HTERT RPE-1 (cell line): ENCODE data around the gene ALDH1A3.

Experiments
- in situ Hi-C: fragments of 300-500 bp; cut with MboI; formaldehyde crosslinking; loops from 4 replicates; pipeline ENCODE4 v1.14.3; 2020; ENCODE audit warnings: low sequenced_read_pairs

Gene ALDH1A3

DNA sequence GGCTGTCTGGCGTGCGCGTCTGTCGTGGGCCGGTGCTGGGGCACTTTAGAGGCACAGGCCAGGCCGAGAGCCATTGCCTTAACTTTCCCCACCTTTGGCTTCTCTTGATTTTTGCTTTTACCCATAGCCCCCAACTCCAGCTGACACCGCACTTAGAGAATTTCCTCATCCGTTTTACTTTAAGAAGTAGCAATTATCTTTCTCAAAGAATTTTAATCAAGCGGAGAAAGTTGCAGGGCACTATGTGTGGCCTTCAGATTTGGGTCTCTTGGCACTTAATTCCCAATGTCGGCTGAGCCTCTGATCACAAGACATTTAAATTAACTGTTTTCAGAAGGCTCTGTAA, 1.2 kb downstream of the ALDH1A3 start:
- in situ Hi-C loops: loop anchor here (25.0 kb wide), 1 partner anchor 244 kb away; no protein-coding TSS in a partner anchor

DNA sequence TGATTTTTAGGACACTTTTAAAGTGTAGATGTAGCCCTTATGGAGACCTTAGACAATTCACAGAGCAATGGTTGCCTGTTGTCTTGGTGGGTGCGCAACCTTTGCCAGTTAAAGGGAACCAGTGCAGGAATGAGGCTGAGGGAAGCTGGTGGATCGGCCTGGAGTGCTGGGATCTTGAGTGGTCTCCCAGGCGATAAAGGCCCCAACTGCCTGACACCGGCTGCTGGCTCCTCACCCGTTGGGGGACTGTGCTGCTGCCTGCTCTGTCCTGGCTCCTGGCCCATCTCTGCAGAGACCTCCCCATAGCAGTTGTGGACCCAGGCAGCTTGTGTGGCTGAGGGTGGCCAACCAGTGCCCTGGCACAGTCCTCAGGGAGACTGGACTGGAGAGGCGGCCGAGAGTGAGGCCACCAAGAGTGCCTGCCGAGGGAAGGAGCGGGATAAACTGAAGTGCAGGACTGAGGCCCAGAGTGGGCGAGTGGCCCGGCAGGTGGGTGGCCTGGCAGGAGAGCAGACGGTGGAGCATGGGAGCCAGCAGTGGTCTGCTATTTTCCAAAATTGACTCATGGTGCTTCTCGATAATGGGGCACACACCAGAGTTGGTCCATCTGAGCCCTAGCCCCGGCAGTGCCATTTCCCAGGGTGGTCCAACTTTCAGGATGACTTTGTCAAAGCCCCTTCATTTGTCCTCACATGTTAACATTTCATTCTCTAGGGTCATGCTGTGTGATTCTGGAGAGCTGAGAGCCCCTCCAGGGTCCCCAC, 2.1 kb downstream of the ALDH1A3 start:
- in situ Hi-C loops: loop anchor here (25.0 kb wide), 1 partner anchor 244 kb away; no protein-coding TSS in a partner anchor

DNA sequence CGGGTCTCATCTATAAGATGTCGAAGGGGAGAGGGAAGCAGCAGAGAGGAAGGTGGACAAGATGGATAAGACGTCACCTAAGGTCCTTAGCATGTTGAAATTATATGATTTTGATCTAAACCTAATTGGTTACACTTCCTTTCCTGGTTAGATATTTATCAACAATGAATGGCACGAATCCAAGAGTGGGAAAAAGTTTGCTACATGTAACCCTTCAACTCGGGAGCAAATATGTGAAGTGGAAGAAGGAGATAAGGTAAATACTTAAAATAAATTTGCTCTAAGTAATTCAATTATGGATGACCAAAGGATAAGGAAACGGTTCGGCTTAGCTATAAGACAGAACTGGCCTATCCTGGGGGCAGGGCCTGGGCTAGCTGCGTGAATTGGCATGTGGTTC, 5.5 kb downstream of the ALDH1A3 start:
- in situ Hi-C loops: loop anchor here (25.0 kb wide), 1 partner anchor 248 kb away; no protein-coding TSS in a partner anchor

DNA sequence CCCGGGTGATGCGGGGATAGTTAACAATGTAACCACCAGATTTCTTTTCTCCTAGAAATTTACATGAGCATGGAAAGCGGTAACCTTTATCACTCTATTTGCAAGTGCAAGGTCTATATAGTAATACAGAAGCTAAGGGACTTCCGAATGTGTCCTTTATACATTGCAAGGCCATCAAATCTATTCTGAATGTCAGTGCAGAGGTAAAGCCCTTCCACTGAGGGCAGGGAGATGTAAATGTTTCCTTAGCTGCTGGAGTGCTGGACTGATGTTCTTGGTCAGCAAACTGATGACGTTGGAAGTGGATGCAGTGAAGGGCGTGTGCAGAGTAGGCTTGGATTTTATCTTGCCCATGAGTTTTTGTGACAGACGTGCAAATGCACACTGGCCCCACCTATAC, 6.2 kb downstream of the ALDH1A3 start:
- in situ Hi-C loops: loop anchor here (25.0 kb wide), 1 partner anchor 249 kb away; no protein-coding TSS in a partner anchor

DNA sequence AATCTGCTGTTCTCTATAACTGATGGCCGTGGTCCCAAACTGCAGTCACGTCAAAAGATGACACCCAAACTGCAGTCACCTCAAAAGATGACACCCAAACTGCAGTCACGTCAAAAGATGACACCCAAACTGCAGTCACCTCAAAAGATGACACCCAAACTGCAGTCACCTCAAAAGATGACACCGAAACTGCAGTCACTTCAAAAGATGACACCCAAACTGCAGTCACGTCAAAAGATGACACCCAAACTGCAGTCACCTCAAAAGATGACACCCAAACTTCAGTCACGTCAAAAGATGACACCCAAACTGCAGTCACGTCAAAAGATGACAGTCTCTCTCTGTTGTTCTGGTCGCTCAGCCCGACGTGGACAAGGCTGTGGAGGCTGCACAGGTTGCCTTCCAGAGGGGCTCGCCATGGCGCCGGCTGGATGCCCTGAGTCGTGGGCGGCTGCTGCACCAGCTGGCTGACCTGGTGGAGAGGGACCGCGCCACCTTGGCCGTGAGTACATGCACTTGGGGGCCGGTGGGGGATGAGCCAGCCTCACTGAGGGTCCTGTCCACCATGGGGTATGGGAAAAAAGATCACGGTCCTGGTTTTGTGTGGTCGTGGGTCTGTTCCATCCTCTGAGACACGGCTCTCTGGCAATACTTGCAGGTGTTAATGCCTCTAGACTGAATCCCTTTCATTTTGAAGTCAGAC, 7.7 kb downstream of the ALDH1A3 start:
- in situ Hi-C loops: loop anchor here (25.0 kb wide), 1 partner anchor 250 kb away; no protein-coding TSS in a partner anchor

DNA sequence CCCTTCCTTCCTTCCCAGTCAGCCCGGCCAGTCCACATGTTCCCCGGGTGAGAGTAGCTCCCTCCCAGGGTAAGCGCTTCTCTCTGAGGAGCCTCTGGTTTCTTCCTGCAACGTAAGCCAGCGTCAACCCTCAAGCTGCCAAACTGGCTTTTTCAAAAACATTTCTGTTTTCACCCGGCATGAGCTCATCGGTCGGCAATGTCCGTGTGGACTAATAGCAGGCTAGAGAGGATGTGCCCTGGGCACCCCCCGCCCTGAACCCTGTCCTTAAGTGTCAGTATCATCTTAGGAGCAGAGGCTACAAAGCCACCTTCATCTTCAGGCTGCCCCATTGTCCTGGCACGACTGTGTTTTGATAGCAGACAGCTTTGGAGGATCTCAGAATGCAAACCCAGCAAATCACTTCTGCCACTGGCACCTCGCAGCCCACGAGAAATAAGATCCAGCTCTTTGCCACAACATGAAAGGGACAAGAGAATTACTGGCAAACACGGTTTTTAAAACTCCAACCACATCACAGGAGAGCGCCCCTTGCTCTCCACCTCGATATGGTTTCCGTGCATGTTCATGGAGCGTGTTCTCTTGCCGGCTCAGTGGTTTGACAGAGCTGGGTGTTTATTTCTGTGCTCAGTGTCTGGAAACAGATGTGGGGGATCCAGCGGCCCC, 9.9 kb downstream of the ALDH1A3 start:
- in situ Hi-C loops: loop anchor here (25.0 kb wide), 1 partner anchor 252 kb away; no protein-coding TSS in a partner anchor

DNA sequence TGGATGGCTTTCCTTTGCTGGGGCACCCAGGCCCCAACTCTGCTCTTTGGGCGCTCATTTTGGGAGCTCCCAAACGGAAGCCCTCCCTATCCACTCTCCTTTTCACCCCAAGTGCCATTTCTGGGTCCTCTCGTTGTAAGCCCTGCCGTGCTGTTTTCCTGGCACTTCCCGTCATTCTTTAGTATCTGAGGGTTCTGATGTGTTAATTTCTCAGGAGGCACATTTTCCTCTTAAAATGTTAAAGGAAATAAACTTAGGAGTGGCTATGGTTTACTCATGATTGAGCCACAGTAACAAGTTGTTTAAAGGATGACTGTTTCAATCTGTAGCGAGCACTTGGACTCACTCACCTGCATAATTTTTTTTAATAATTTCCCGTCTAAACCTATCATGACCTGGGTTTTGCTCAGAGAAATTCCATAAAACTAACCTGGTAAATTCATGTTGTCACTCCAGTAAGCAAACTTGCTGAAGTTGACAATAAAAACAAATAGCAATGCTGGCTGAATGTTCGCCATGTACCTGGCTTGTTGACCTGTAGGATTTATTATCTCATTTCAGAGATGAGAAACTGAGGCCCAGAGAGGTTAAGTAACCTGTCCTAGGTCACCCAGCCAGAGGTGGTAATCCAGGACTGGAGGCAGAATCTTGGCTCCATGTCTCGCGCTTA, 10.6 kb downstream of the ALDH1A3 start:
- in situ Hi-C loops: loop anchor here (25.0 kb wide), 1 partner anchor 253 kb away; no protein-coding TSS in a partner anchor

DNA sequence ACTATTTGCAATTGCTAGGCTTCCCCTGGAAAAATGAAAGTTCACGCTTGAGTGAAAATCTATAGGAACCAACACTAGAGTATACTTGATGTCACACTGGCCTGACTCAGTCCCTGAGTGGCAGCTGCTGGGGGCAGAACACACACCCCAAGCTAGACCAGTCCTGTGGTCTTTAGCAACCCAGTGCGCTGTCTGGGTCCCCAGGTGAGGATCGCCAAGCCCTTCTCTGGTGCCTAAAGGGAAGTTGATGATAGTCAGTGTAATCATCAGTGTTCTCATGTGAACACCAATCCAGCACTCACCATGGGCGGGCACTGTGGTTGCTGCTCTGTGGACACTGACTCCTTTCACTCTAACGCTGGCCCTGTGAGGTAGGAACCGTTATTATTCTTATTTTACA, 11.2 kb downstream of the ALDH1A3 start:
- in situ Hi-C loops: loop anchor here (25.0 kb wide), 1 partner anchor 254 kb away; no protein-coding TSS in a partner anchor

DNA sequence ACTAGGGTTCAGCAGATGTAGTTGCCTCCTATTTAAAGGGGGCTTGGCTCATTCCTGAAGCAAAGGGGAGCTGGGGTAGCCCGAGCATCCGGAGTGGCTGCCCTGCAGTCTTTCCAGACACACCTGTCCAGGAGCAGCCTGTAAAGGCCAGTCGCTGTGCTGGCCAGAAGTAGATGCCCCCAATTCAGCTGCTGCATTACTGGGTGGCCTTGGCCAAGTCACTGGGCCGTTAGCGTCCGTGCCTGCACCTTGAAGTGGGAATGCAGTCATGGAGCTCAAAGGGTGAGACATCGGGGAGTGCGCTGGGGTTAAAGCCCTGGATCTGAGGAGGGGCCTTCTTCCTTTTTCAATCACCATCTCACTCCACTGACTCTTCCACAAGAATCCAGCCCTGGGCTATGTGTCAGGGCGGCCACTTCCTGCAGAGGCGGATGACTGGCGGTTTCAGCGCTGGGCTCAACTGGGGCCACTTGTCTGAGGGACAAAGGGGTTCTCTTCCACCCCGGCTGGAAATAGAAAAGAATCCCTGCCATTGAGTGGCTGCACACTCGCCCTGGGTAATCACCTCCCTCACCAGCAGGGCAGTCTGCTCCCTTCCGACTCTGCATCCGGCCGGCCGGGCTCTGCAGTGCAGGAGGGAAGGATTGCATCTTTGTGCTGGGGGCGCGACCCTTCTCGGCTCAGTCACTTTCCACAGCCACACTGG, 11.8 kb downstream of the ALDH1A3 start:
- in situ Hi-C loops: loop anchor here (25.0 kb wide), 1 partner anchor 254 kb away; no protein-coding TSS in a partner anchor

DNA sequence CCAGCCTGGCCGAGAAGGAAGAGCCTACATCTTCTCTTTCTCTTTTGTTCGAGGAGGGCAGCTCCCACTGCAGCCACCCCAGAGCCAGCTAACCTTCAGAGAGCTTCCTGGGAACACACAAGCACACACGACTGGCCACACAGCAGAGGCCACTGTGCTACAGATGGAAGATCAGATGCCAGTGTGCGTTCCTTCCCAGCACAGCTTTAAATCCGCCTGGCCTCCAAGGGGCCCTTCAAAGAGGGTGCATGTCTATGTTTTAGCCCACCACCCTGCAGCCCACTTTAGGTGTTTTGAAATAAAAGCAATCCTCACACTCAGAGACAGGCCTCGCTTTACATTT, 12.4 kb downstream of the ALDH1A3 start:
- in situ Hi-C loops: loop anchor here (25.0 kb wide), 1 partner anchor 255 kb away; no protein-coding TSS in a partner anchor

DNA sequence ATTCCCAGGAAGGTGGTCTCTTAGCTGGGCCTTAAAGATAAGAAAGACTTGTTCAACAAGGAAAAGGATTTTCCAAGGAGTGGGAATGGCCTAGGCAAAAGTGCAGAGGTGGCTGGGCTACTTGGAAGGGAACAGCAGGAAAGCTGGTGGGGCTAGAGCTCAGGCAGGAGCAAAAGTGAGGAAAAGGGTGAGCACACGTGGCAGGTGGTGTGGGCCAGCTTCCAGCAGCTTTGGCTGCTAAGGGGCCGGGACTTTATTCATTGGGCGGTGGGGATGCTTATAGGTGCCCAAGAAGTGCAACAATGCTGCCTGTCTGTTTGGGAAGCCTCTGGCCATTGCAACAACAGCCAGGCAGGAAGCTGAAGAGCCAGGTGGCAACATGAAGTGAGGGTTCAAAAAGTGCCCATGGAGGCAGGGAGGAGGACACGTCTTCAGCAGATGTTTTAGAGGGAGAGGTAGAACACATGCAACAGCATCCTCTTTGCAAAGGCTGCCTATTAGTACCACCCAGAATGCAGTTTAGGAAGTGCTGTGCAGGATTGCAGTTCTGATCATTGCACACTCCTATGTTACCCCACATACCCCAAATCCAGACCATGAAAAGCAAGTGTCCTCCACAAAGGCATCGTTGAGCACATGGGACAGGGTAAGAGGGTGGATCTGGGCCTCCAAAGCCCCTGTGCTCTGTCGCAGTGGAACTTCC, 13.8 kb downstream of the ALDH1A3 start:
- in situ Hi-C loops: loop anchor here (25.0 kb wide), 1 partner anchor 256 kb away; no protein-coding TSS in a partner anchor

DNA sequence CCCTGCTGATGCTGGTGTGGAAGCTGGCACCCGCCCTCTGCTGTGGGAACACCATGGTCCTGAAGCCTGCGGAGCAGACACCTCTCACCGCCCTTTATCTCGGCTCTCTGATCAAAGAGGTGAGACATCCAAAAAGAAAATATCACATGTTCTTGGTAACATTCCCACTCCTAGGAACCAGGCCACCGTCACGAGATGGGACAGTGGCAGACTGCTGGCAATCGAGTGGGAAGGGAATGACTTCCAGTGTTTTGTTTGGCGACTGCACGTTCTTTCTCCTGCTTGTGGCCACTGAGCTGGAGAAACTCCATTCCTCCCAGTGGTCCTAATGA, 14.3 kb downstream of the ALDH1A3 start:
- in situ Hi-C loops: loop anchor here (25.0 kb wide), 1 partner anchor 257 kb away; no protein-coding TSS in a partner anchor

DNA sequence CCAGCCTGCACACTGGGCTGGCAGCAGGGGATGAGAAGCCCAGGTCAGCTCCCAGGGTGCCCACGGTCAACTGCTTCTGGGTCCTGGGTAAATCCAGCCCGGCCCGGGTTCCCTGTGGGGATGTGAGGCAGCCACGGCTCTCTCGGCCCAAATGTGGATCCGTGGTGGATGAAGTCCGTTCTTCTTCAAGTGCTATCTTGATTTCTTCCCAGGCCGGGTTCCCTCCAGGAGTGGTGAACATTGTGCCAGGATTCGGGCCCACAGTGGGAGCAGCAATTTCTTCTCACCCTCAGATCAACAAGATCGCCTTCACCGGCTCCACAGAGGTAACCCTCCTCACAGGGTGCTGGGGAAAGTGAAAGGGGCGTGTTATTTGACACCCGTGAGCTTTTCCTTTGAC, 16.1 kb downstream of the ALDH1A3 start:
- in situ Hi-C loops: loop anchor here (25.0 kb wide), 1 partner anchor 258 kb away; no protein-coding TSS in a partner anchor

DNA sequence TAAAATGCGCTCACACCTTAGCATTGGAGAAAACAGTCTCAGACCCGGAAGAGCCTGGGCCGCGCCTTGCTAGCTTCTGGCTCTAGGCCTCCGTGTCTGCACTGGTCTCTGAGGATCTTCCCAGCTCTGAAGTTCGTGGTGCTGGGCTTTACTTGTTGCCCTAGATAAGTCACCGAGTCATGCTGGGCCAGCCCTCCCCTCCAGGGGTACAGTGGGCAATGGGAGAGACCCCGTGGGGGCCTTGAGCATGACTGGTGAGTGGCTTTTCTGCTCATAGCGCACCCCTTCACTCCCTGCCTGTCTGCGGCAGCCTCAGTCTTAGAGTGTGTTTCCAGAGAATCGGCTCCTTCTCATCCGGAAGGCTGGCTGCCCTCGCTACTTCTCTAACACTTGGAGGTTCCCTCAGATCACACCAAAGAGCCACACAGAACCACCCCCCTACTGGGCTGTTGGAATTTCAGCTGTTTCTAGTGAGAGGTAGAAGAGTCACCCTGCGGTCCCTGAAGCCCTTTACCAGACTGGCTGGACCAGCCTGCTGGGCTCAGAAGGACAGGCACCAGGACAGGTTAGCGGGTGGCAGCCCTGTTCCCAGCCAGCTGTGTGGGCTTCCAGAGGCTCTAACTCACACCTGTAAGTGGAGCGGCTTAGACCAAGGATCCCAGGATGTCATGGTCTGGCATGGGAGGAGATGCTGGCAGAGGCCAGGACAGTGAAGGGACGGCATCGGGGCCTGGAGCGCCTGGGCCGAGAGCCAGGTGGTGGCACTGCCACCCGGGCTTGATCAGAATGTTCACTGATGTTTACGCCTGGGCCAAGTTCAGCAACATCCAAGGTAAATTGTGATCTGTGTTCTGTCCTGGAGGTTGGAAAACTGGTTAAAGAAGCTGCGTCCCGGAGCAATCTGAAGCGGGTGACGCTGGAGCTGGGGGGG, 17.9 kb downstream of the ALDH1A3 start:
- in situ Hi-C loops: loop anchor here (25.0 kb wide), 1 partner anchor 260 kb away; no protein-coding TSS in a partner anchor

DNA sequence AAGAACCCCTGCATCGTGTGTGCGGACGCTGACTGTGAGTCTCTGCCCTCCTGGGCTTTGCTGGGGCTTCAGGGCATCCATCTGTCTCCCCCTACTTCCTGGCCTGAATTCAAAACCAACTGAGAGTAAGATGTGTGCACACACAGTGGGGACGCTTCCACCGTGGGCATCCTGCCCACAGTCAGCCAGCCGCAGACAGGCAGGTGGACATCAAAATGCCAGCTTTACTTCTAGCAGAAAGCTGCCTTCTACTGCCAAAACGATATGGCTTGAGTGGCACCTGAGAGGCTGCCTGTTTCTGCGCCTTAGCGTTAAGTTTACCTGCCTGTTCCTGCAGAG, 18.5 kb downstream of the ALDH1A3 start:
- in situ Hi-C loops: loop anchor here (25.0 kb wide), 1 partner anchor 261 kb away; no protein-coding TSS in a partner anchor

DNA sequence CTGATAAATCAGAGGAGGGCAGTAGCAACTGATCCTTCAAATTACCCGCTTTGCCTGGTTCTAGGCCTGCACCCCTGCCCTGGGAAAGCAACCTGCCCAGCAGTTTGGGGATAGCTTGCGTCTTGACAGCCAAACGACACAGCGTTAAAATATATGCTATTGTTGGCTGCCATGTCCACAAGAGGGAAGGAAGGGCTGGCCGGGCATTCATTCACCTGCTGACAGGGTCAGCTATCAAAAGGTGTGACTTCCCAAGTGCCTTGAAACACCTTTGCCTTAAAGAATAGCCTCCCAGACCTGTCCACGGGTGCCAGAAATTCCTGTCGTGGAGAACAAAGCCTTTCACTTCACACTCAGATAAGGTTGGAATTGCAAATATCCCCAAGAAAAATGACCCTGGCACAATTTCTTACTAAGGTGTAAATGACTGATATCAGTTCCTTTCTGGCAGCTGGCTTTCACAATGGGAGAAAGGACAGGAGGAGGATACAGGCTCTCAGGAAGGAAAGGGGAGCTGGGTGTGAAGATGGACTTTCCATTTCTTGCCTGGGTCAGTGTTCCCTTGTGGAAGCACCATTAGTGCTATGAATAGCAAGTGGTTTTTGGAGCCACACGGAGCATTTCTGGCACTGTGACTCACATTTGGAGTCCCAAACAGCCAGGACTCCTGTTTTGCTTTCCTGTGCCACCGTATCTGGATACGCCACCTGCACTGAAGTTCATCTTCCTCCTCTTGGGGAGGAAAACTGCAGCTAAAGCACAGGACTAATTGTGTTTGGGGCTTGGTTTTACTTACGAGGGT, 19.2 kb downstream of the ALDH1A3 start:
- in situ Hi-C loops: loop anchor here (25.0 kb wide), 1 partner anchor 262 kb away; no protein-coding TSS in a partner anchor

DNA sequence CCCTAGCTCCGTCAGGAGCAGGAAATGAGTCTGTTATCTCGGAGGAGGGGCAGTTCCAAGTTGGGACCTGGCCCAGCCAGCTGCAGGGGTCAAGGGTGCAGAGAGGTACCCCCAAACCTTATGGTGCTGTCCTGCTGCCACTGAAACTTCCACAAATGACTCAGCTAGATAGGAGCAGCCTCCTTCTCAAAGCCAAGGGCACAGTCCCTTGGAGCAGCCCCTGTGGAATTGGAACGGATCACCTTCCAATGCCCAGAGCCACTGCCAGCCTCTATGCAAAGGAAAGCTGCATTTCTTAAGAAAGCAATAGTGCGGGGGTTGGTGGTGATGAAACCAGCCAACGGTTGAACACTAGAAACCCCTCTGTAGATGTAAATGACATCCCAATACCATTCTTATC, 20.0 kb downstream of the ALDH1A3 start:
- in situ Hi-C loops: loop anchor here (25.0 kb wide), 1 partner anchor 262 kb away; no protein-coding TSS in a partner anchor
